K562 (cell line): ENCODE results near the gene EMILIN1. TPM values are rescaled to one million over a fixed set of nuclear protein-coding genes. Genes with fewer than 3 reads are reported as not detected.

Experiments used
- ATAC-seq: fragments of 200-7000 bp; cut with Tn5 transposase; 3 replicates; pipeline ENCODE4 v1.9.1; 2020; ENCODE audit warnings: moderate library complexity
- BruUV-seq: library from RNA; stranded (reverse); fragments of 400-500 nt; replicated peaks from 2 replicates; lab custom pipeline; 2021; lab: Mats Ljungman, UMichigan
- CTCF ChIA-PET: fragments of 300-600 bp; formaldehyde crosslinking; extraction: SDS; loops from one replicate; lab custom pipeline; 2021; ENCODE audit warnings: low intra/inter-chr PET ratio; lab: Yijun Ruan, JAX
- POLR2A ChIA-PET: fragments of 300-600, 350-650 bp; sonication (Branson Sonifier 250); formaldehyde crosslinking; extraction: SDS; loops from one replicate; lab custom pipeline; 2021; ENCODE audit warnings: antibody characterized with exemption, inconsistent platforms; lab: Yijun Ruan, JAX
- DNase-seq, 4 experiments: peaks; one replicate each; pipeline versions ENCODE4 v3.0.0 to v3.0.0-alpha.2; 2011 to 2018; ENCODE audit warnings: low spot score in 3 of 4, mixed read lengths in 3 of 4; ENCODE audit errors: extremely low read depth in 1 of 4
- FAIRE-seq: peaks from 2 replicates; lab custom pipeline; 2011; peaks lifted over from hg19 to GRCh38; lab: Jason Lieb, UNC
- H2AFZ ChIP-seq: 2 replicates; pipeline ENCODE4 v1.6.0; 2011; ENCODE audit warnings: low read depth, low read length, control low read depth, inconsistent platforms
- H3K27ac ChIP-seq: fragments of 200-600 bp; 3 replicates; pipeline ENCODE4 v1.8.0; 2011; ENCODE audit warnings: low read depth, mild to moderate bottlenecking, control low read depth, inconsistent platforms, low read length, moderate library complexity, mixed read lengths; ENCODE audit errors: extremely low read depth
- H3K27me3 ChIP-seq, 2 experiments: fragments of 300-600 bp in 1 of 2; 2 replicates in 1 of 2; 3 replicates in 1 of 2; pipeline versions ENCODE4 v1.6.0 to v1.8.0; 2011; ENCODE audit warnings: inconsistent platforms in 2 of 2, low read length in 2 of 2, mild to moderate bottlenecking in 1 of 2, mixed read lengths in 1 of 2, moderate library complexity in 1 of 2; ENCODE audit not compliant: control insufficient read depth in 2 of 2, insufficient read depth in 2 of 2
- H3K36me3 ChIP-seq: fragments of 300-600 bp; 3 replicates; pipeline ENCODE4 v1.8.0; 2011; ENCODE audit warnings: mild to moderate bottlenecking, low read length, inconsistent platforms; ENCODE audit not compliant: control insufficient read depth, insufficient read depth
- H3K4me1 ChIP-seq, 2 experiments: fragments of 200-600 bp in 1 of 2; replicated peaks in 1 of 2; 2 replicates in 1 of 2; 3 replicates in 1 of 2; pipeline versions ENCODE4 v1.5.1 to v1.8.0; 2011; ENCODE audit warnings: inconsistent platforms in 2 of 2, low read length in 2 of 2, mild to moderate bottlenecking in 1 of 2, mixed read lengths in 1 of 2, moderate library complexity in 1 of 2; ENCODE audit not compliant: control insufficient read depth in 2 of 2, insufficient read depth in 2 of 2
- H3K4me2 ChIP-seq: 2 replicates; pipeline ENCODE4 v1.6.1; 2011; ENCODE audit warnings: low read length, control low read depth, inconsistent platforms, mixed read lengths; ENCODE audit not compliant: insufficient read depth
- H3K4me3 ChIP-seq: fragments of 200-600 bp; sonication (generic), shearing (Covaris generic); 2 replicates; pipeline ENCODE4 v1.5.1; 2016; ENCODE audit warnings: control low read depth, inconsistent platforms
- H3K79me2 ChIP-seq: fragments of 200-600 bp; 3 replicates; pipeline ENCODE4 v1.8.0; 2011; ENCODE audit warnings: low read length, inconsistent platforms; ENCODE audit not compliant: control insufficient read depth, insufficient read depth
- H3K9ac ChIP-seq, 2 experiments: 2 replicates each; pipeline versions ENCODE4 v1.6.0 to v1.6.1; 2011; ENCODE audit warnings: low read depth in 2 of 2, low read length in 2 of 2, control low read depth in 1 of 2, inconsistent platforms in 1 of 2, mild to moderate bottlenecking in 1 of 2, mixed read lengths in 1 of 2; ENCODE audit not compliant: insufficient read depth in 1 of 2
- H3K9me1 ChIP-seq: one replicate; pipeline ENCODE4 v1.6.0; 2011; ENCODE audit warnings: inconsistent platforms, mild to moderate bottlenecking, low read length, moderate library complexity; ENCODE audit not compliant: control insufficient read depth, insufficient read depth
- H3K9me3 ChIP-seq: replicated peaks from 2 replicates; pipeline ENCODE4 v1.5.1; 2011; ENCODE audit warnings: low read depth, low read length, inconsistent platforms; ENCODE audit not compliant: control insufficient read depth, insufficient read depth
- H4K20me1 ChIP-seq: replicated peaks from 2 replicates; pipeline ENCODE4 v1.6.1; 2011; ENCODE audit warnings: low read length, inconsistent platforms, mixed read lengths; ENCODE audit not compliant: control insufficient read depth, insufficient read depth
- BRCA1 ChIP-seq, 2 experiments: fragments of 450-650 bp in 1 of 2; sonication (generic) in 1 of 2; formaldehyde crosslinking in 1 of 2; IDR thresholded peaks; 2 replicates each; pipeline versions ENCODE4 v1.5.0 to v1.6.1; 2017 to 2020; ENCODE audit warnings: mild to moderate bottlenecking in 1 of 2, missing genetic modification reagents in 1 of 2
- CBX2 ChIP-seq: fragments of 200-600 bp; sonication (generic); IDR thresholded peaks from one replicate; pipeline ENCODE4 v1.6.1; 2012; ENCODE audit warnings: mild to moderate bottlenecking, low read length, inconsistent platforms; ENCODE audit not compliant: insufficient read depth, poor library complexity, severe bottlenecking
- CC2D1A ChIP-seq: fragments of 450-650 bp; IDR thresholded peaks from 2 replicates; pipeline ENCODE4 v1.6.1; 2017; ENCODE audit warnings: mild to moderate bottlenecking
- DNMT1 ChIP-seq: fragments of 450-650 bp; IDR thresholded peaks from 2 replicates; pipeline ENCODE4 v1.6.1; 2016; ENCODE audit warnings: antibody characterized with exemption, mild to moderate bottlenecking
- KDM1A ChIP-seq, 2 experiments: fragments of 450-650 bp; IDR thresholded peaks; 2 replicates each; pipeline ENCODE4 v1.6.1; 2016; ENCODE audit warnings: mild to moderate bottlenecking in 2 of 2
- KLF1 ChIP-seq: fragments of 450-650 bp; IDR thresholded peaks from 2 replicates; pipeline ENCODE4 v1.6.1; 2016; ENCODE audit warnings: missing genetic modification characterization, missing compliant biosample characterization
- MEF2A ChIP-seq: IDR thresholded peaks from 2 replicates; pipeline ENCODE4 v1.6.1; 2011; ENCODE audit warnings: low read depth, mild to moderate bottlenecking, low read length, moderate library complexity; ENCODE audit not compliant: control insufficient read depth
- MTA1 ChIP-seq: fragments of 450-650 bp; IDR thresholded peaks from 2 replicates; pipeline ENCODE4 v1.6.1; 2017; ENCODE audit warnings: borderline replicate concordance
- PBX2 ChIP-seq, 2 experiments: IDR thresholded peaks in 1 of 2; conservative IDR thresholded peaks in 1 of 2; 2 replicates each; pipeline ENCODE4 v1.6.1; 2016; ENCODE audit warnings: low read depth in 2 of 2, mild to moderate bottlenecking in 1 of 2, missing compliant biosample characterization in 1 of 2, missing genetic modification characterization in 1 of 2, moderate library complexity in 1 of 2
- POLR3A ChIP-seq: IDR thresholded peaks from 2 replicates; pipeline ENCODE4 v1.6.1; 2011; ENCODE audit warnings: borderline replicate concordance, mild to moderate bottlenecking, moderate library complexity; ENCODE audit not compliant: insufficient read length, insufficient read depth; ENCODE audit errors: extremely low read depth
- TARDBP ChIP-seq: fragments of 450-650 bp; IDR thresholded peaks from 2 replicates; pipeline ENCODE4 v1.6.1; 2016
- TRIM28 ChIP-seq: fragments of 450-650 bp; IDR thresholded peaks from 2 replicates; pipeline ENCODE4 v1.6.1; 2017
- TSC22D4 ChIP-seq: fragments of 450-650 bp; IDR thresholded peaks from 2 replicates; pipeline ENCODE4 v1.6.1; 2016; ENCODE audit warnings: missing genetic modification characterization, missing biosample characterization, control low read depth
- ZBTB17 ChIP-seq: fragments of 450-650 bp; formaldehyde crosslinking; IDR thresholded peaks from 2 replicates; pipeline ENCODE4 v1.4.0; 2020; ENCODE audit warnings: mild to moderate bottlenecking
- ZEB2 ChIP-seq: fragments of 450-650 bp; IDR thresholded peaks from 2 replicates; pipeline ENCODE4 v1.6.1; 2016
- ZKSCAN1 ChIP-seq: fragments of 150-350 bp; IDR thresholded peaks from 2 replicates; pipeline ENCODE4 v1.6.1; 2016; ENCODE audit warnings: low read depth, low read length
- ZKSCAN8 ChIP-seq: fragments of 200-800 bp; sonication (Bioruptor generic); IDR thresholded peaks from 2 replicates; pipeline ENCODE4 v1.6.1; 2016; ENCODE audit warnings: missing genetic modification characterization, missing compliant biosample characterization
- ZNF124 ChIP-seq: sonication (generic); formaldehyde crosslinking; IDR thresholded peaks from 2 replicates; pipeline ENCODE4 v1.8.1; 2022; ENCODE audit warnings: missing genetic modification reagents
- ZNF696 ChIP-seq: fragments of 250-450 bp; sonication (Bioruptor Pico); conservative IDR thresholded peaks from 2 replicates; pipeline ENCODE4 v1.4.0; 2020; ENCODE audit warnings: mild to moderate bottlenecking, moderate library complexity
- WGBS: fragments of 100-300 bp; shearing (Covaris generic); methylation state at CpG from one replicate; pipeline ENCODE4 v1.1.6; 2016; ENCODE audit warnings: low coverage, mixed read lengths; ENCODE audit not compliant: insufficient coverage; ENCODE audit errors: missing lambda C conversion rate; 5-methylcytosine and 5-hydroxymethylcytosine counted together
- in situ Hi-C: fragments of 300-500 bp; cut with MboI; formaldehyde crosslinking; loops from 4 replicates; pipeline ENCODE4 v1.15.0; 2018; ENCODE audit warnings: inconsistent platforms, mixed read lengths
- intact Hi-C: fragments of 100-400 bp; cut with micrococcal nuclease; formaldehyde crosslinking; loops from 2 replicates; pipeline ENCODE4 v1.14.2; 2022
- polyA plus RNA-seq, 8 experiments: library from polyadenylated mRNA; depleted of rRNA in 4 of 8; stranded (reverse) in 5 of 8; unstranded in 3 of 8; fragments of >200 nt; fragmentation: Nextera tagmentation in 2 of 8; fragmentation: Illumina TruSeq in 1 of 8; extraction: Ambion mirVana in 2 of 8; extraction: Trizol in 1 of 8; gene quantifications; 2 replicates each; pipeline versions ENCODE4 v1.2.1 to v1.2.3, GENCODE V29; 2011 to 2014; ENCODE audit warnings: inconsistent platforms in 1 of 8, missing spikeins in 1 of 8
- total RNA-seq, 7 experiments: library from RNA; depleted of rRNA in 6 of 7; stranded (reverse); fragments of >200 nt in 6 of 7; fragmentation: Illumina TruSeq in 2 of 7; extraction: Trizol in 2 of 7; gene quantifications; 2 replicates each; pipeline versions ENCODE4 v1.2.1 to v1.2.3, GENCODE V29; 2011 to 2021; ENCODE audit warnings: low replicate concordance in 1 of 7
- TF ChIP-seq, protein P1 (sequence below): fragments of 200-800 bp; sonication (Bioruptor generic); IDR thresholded peaks from 2 replicates; pipeline ENCODE4 v1.6.1; 2017; ENCODE audit warnings: missing genetic modification characterization, missing compliant biosample characterization

EMILIN1 gene
- total and polyA plus RNA-seq, 9 of the 15 experiments (the other 6 are each of a cell fraction or from before 2014, with no cell fraction given), result 0.04 to 2.7 (median 0.54) TPM; not detected in 2

DNA sequence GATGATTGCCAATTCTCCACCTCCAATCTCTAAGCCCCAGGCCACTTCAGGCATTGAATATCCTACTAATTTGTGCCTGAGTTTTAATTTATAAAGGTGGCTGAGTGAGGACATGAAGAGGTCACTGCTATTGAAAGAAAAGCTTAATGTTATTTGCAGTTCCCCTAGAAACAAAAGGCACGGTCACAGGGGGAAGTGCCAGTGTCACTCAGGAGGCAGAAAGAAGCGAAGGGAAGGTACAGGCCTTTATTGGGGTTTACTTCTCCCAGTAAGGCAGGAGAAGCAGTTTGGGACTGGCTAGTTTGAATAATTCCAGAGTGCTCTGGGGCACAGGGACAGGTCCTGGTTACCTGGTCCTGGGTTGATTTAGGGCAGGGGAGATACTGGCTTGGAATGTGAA, 43.5 kb downstream of the EMILIN1 start:
- ChIA-PET CTCF (no interaction called here), POLR2A (interaction anchor here (0.7 to 0.8 kb wide), 2 partner anchors 180 to 353 kb away, joined by 3 read pairs; no protein-coding TSS in a partner anchor)
- DNase-seq (no peak), ATAC-seq (no peak), FAIRE-seq (no peak)
- Histone ChIP-seq H3K4me2 (no peak overlapping the region), H3K9me3 (no peaks in the 10 kb centered on the region), H3K4me3 (no peak overlapping the region), H3K27ac (no peak overlapping the region), H3K36me3 (no peaks in the 10 kb centered on the region), H4K20me1 (no peaks in the 10 kb centered on the region), H3K9me1 (no peaks in the 10 kb centered on the region), H3K79me2 (no peaks in the 10 kb centered on the region), H3K4me1 (peaks cover 10 to 23% of the 10 kb centered on the region in 2 experiments; a peak in 4 of 5 replicates), H3K27me3 (peaks cover 7 to 11% of the 10 kb centered on the region in 2 experiments; a peak in 4 of 5 replicates), H3K9ac (no peak overlapping the region), H2AFZ (no peak overlapping the region)
- in situ Hi-C loops, result no loop called here
- intact Hi-C loops, result no loop called here
- BruUV-seq, result no TSS peak
- TF ChIP-seq MEF2A, result no peak
- no peak for TF ChIP-seq CC2D1A
- TF ChIP-seq KDM1A (IDR thresholded peaks at IDR 0.05), result no peak
- TF ChIP-seq ZKSCAN1, result no peak
- no peak for TF ChIP-seq DNMT1
- TF ChIP-seq TARDBP, result no peak
- TF ChIP-seq BRCA1 (IDR thresholded peaks at IDR 0.05), result no peak
- no peak for TF ChIP-seq BRCA1 (CRISPR knock-in tag; IDR thresholded peaks at IDR 0.05)
- TF ChIP-seq PBX2 (CRISPR knock-in tag; IDR thresholded peaks at IDR 0.05; ENCODE audit: low read depth), result no peak
- no peak for TF ChIP-seq PBX2 (tag; conservative IDR thresholded peaks at IDR 0.05; ENCODE audit: low read depth)
- no peak for TF ChIP-seq CBX2
- no peak for TF ChIP-seq MTA1
- TF ChIP-seq ZEB2, result no peak
- no peak for TF ChIP-seq ZNF124 (CRISPR knock-in tag)
- TF ChIP-seq ZKSCAN8 (CRISPR knock-in tag), result no peak
- TF ChIP-seq ZNF696, result no peak
- TF ChIP-seq, protein P1, sequence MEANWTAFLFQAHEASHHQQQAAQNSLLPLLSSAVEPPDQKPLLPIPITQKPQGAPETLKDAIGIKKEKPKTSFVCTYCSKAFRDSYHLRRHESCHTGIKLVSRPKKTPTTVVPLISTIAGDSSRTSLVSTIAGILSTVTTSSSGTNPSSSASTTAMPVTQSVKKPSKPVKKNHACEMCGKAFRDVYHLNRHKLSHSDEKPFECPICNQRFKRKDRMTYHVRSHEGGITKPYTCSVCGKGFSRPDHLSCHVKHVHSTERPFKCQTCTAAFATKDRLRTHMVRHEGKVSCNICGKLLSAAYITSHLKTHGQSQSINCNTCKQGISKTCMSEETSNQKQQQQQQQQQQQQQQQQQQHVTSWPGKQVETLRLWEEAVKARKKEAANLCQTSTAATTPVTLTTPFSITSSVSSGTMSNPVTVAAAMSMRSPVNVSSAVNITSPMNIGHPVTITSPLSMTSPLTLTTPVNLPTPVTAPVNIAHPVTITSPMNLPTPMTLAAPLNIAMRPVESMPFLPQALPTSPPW, result no peak
- no peak for TF ChIP-seq ZBTB17 (CRISPR knock-in tag)
- TF ChIP-seq POLR3A, result no peak
- no peak for TF ChIP-seq TRIM28
- TF ChIP-seq KLF1 (tag), result no peak
- no peak for TF ChIP-seq TSC22D4
- WGBS, result 27% methylated on average over 2 of the region's 2 CpGs
